SK-N-SH treated with all-trans-retinoic acid at 6 μM for 48 hours (cell line): ENCODE results near the gene IPP.

Source experiments
- ATAC-seq: fragments of 200-7000 bp; cut with Tn5 transposase; 3 replicates; pipeline ENCODE4 v1.9.1; 2020; ENCODE audit warnings: mild to moderate bottlenecking, moderate library complexity
- ARNTL ChIP-seq: fragments of 450-650 bp; formaldehyde crosslinking; IDR thresholded peaks from 2 replicates; pipeline ENCODE4 v1.5.0; 2020; ENCODE audit warnings: low read depth, mild to moderate bottlenecking, moderate library complexity, borderline replicate concordance
- BACH2 ChIP-seq: fragments of 250-450 bp; sonication (Bioruptor Pico); IDR thresholded peaks from 2 replicates; pipeline ENCODE4 v1.9.0; 2021; ENCODE audit warnings: mild to moderate bottlenecking, borderline replicate concordance
- CSDC2 ChIP-seq: fragments of 250-450 bp; sonication (Bioruptor Pico); IDR thresholded peaks from 2 replicates; pipeline ENCODE4 v1.5.0; 2020; ENCODE audit warnings: mild to moderate bottlenecking, moderate library complexity
- ESRRG ChIP-seq: fragments of 250-450 bp; sonication (Bioruptor Pico); IDR thresholded peaks from 2 replicates; pipeline ENCODE4 v1.6.1; 2021; ENCODE audit warnings: mild to moderate bottlenecking
- GLIS3 ChIP-seq: fragments of 250-450 bp; sonication (Bioruptor Pico); IDR thresholded peaks from 2 replicates; pipeline ENCODE4 v1.5.0; 2020; ENCODE audit warnings: mild to moderate bottlenecking, moderate library complexity
- ISL1 ChIP-seq: fragments of 250-450 bp; sonication (Bioruptor Pico); IDR thresholded peaks from 2 replicates; pipeline ENCODE4 v2.1.2; 2022; ENCODE audit warnings: mild to moderate bottlenecking, moderate library complexity
- OSR1 ChIP-seq: fragments of 250-450 bp; sonication (Bioruptor Pico); IDR thresholded peaks from 2 replicates; pipeline ENCODE4 v1.8.0; 2022; ENCODE audit warnings: moderate library complexity, mild to moderate bottlenecking, inconsistent platforms
- POU6F1 ChIP-seq: fragments of 250-450 bp; sonication (Bioruptor Pico); IDR thresholded peaks from 2 replicates; pipeline ENCODE4 v1.8.0; 2021; ENCODE audit warnings: low read depth, mild to moderate bottlenecking, moderate library complexity, borderline replicate concordance
- PPARA ChIP-seq: fragments of 250-450 bp; sonication (Bioruptor Pico); IDR thresholded peaks from 2 replicates; pipeline ENCODE4 v1.5.0; 2020; ENCODE audit warnings: mild to moderate bottlenecking, borderline replicate concordance
- RARB ChIP-seq: fragments of 250-450 bp; sonication (Bioruptor Pico); IDR thresholded peaks from 2 replicates; pipeline ENCODE4 v1.8.0; 2021; ENCODE audit warnings: mild to moderate bottlenecking, moderate library complexity
- SNAI2 ChIP-seq: fragments of 250-450 bp; sonication (Bioruptor Pico); IDR thresholded peaks from 2 replicates; pipeline ENCODE4 v1.5.0; 2020; ENCODE audit warnings: mild to moderate bottlenecking, moderate library complexity
- TCF4 ChIP-seq: fragments of 250-450 bp; sonication (Bioruptor Pico); IDR thresholded peaks from 2 replicates; pipeline ENCODE4 v1.8.0; 2021; ENCODE audit warnings: mild to moderate bottlenecking, moderate library complexity, borderline replicate concordance
- TSHZ2 ChIP-seq: fragments of 250-450 bp; sonication (Bioruptor Pico); IDR thresholded peaks from 2 replicates; pipeline ENCODE4 v1.5.0; 2020; ENCODE audit warnings: mild to moderate bottlenecking, moderate library complexity
- ZC3H10 ChIP-seq: fragments of 250-450 bp; sonication (Bioruptor Pico); IDR thresholded peaks from 2 replicates; pipeline ENCODE4 v1.5.1; 2021; ENCODE audit warnings: mild to moderate bottlenecking, moderate library complexity
- ZFP3 ChIP-seq: fragments of 250-450 bp; sonication (Bioruptor Pico); IDR thresholded peaks from 2 replicates; pipeline ENCODE4 v1.5.0; 2020; ENCODE audit warnings: mild to moderate bottlenecking, moderate library complexity
- ZFP30 ChIP-seq: fragments of 450-650 bp; formaldehyde crosslinking; IDR thresholded peaks from 2 replicates; pipeline ENCODE4 v1.5.0; 2022; ENCODE audit warnings: mild to moderate bottlenecking, moderate library complexity
- ZNF565 ChIP-seq: fragments of 450-650 bp; formaldehyde crosslinking; conservative IDR thresholded peaks from 2 replicates; pipeline ENCODE4 v1.5.0; 2020; ENCODE audit warnings: low read depth, mild to moderate bottlenecking, moderate library complexity
- ZNF70 ChIP-seq: fragments of 450-650 bp; formaldehyde crosslinking; IDR thresholded peaks from 2 replicates; pipeline ENCODE4 v1.5.0; 2020; ENCODE audit warnings: mild to moderate bottlenecking, moderate library complexity
- ZNF8 ChIP-seq: fragments of 450-650 bp; formaldehyde crosslinking; IDR thresholded peaks from 2 replicates; pipeline ENCODE4 v1.5.0; 2020; ENCODE audit warnings: mild to moderate bottlenecking, moderate library complexity
- TF ChIP-seq, protein P1 (sequence below): fragments of 250-450 bp; sonication (Bioruptor Pico); IDR thresholded peaks from 2 replicates; pipeline ENCODE4 v1.5.1; 2021; ENCODE audit warnings: mild to moderate bottlenecking, moderate library complexity
- TF ChIP-seq, protein P2 (sequence below): fragments of 250-450 bp; sonication (Bioruptor Pico); IDR thresholded peaks from 2 replicates; pipeline ENCODE4 v1.5.1; 2020; ENCODE audit warnings: low read depth, mild to moderate bottlenecking, moderate library complexity

IPP gene

GRCh38 chr1:45792744-45793143 lies 42.3 kb upstream of the IPP start (continued):
- no peak for TF ChIP-seq ISL1 (CRISPR knock-in tag)
- no peak for TF ChIP-seq ZFP3 (CRISPR knock-in tag)
- TF ChIP-seq GLIS3 = no peak
- no peak for TF ChIP-seq ZNF8 (CRISPR knock-in tag)
- no peak for TF ChIP-seq ZC3H10 (CRISPR knock-in tag)
- no peak for TF ChIP-seq ZNF70
- no peak for TF ChIP-seq ESRRG (CRISPR knock-in tag)
- TF ChIP-seq TSHZ2 (CRISPR knock-in tag) = no peak
- no peak for TF ChIP-seq TCF4
- TF ChIP-seq, all 23 proteins: peak for 0

DNA sequence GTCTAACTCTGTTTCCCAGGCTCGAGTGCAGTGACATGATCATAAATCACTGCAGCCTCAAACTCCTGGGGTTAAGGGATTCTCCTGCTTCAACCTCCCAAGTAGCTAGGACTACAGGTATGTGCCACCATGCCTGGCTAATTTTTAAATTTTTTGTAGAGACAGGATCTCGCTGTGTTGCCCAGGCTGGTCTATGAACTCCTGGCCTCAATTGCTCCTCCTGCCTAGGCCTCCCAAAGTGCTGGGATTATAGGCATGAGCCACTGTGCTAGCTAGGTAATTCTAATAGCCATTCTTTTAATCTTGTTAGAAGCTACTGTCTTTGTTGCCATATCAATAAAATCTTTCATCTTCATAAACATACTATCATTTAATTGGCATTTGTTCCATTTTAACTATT lies 39.1 kb upstream of the IPP start:
- TF ChIP-seq ZNF8 (CRISPR knock-in tag) (no peak), ZC3H10 (CRISPR knock-in tag) (no peak), ZNF70 (no peak), PPARA (CRISPR knock-in tag) (no peak), RARB (CRISPR knock-in tag) (no peak), SNAI2 (no peak), ZFP30 (CRISPR knock-in tag) (no peak), POU6F1 (CRISPR knock-in tag) (no peak), ZNF565 (CRISPR knock-in tag) (no peak), ISL1 (CRISPR knock-in tag) (no peak), BACH2 (CRISPR knock-in tag) (no peak)
- ATAC-seq = no peak

GRCh38 chr1:45787905-45788304 lies 37.5 kb upstream of the IPP start:
- no peak for ATAC-seq
- no peak for TF ChIP-seq PPARA (CRISPR knock-in tag)
- no peak for TF ChIP-seq ZC3H10 (CRISPR knock-in tag)
- TF ChIP-seq ZNF565 (CRISPR knock-in tag) = no peak
- TF ChIP-seq, protein P1, sequence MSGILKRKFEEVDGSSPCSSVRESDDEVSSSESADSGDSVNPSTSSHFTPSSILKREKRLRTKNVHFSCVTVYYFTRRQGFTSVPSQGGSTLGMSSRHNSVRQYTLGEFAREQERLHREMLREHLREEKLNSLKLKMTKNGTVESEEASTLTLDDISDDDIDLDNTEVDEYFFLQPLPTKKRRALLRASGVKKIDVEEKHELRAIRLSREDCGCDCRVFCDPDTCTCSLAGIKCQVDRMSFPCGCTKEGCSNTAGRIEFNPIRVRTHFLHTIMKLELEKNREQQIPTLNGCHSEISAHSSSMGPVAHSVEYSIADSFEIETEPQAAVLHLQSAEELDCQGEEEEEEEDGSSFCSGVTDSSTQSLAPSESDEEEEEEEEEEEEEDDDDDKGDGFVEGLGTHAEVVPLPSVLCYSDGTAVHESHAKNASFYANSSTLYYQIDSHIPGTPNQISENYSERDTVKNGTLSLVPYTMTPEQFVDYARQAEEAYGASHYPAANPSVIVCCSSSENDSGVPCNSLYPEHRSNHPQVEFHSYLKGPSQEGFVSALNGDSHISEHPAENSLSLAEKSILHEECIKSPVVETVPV = no peak
- no peak for TF ChIP-seq ZFP30 (CRISPR knock-in tag)
- TF ChIP-seq ESRRG (CRISPR knock-in tag) = no peak
- no peak for TF ChIP-seq BACH2 (CRISPR knock-in tag)
- TF ChIP-seq, protein P2, sequence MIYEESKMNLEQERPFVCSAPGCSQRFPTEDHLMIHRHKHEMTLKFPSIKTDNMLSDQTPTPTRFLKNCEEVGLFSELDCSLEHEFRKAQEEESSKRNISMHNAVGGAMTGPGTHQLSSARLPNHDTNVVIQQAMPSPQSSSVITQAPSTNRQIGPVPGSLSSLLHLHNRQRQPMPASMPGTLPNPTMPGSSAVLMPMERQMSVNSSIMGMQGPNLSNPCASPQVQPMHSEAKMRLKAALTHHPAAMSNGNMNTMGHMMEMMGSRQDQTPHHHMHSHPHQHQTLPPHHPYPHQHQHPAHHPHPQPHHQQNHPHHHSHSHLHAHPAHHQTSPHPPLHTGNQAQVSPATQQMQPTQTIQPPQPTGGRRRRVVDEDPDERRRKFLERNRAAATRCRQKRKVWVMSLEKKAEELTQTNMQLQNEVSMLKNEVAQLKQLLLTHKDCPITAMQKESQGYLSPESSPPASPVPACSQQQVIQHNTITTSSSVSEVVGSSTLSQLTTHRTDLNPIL (CRISPR knock-in tag) = no peak
- TF ChIP-seq GLIS3 = no peak
- no peak for TF ChIP-seq ARNTL (CRISPR knock-in tag)
- no peak for TF ChIP-seq ZNF8 (CRISPR knock-in tag)
- TF ChIP-seq OSR1 (CRISPR knock-in tag) = no peak
- no peak for TF ChIP-seq CSDC2 (CRISPR knock-in tag)
- no peak for TF ChIP-seq POU6F1 (CRISPR knock-in tag)
- TF ChIP-seq TCF4 = no peak
- no peak for TF ChIP-seq ZNF70
- TF ChIP-seq ISL1 (CRISPR knock-in tag) = no peak
- no peak for TF ChIP-seq ZFP3 (CRISPR knock-in tag)
